SH-SY5Y (cell line): ENCODE data around the gene CTNNBIP1.

Experiments
- GATA2 ChIP-seq: IDR thresholded peaks from 2 replicates; pipeline ENCODE4 v1.6.1; 2011; ENCODE audit warnings: mild to moderate bottlenecking, low read depth, low read length
- GATA3 ChIP-seq: IDR thresholded peaks from 2 replicates; pipeline ENCODE4 v1.6.1; 2011; ENCODE audit warnings: low read depth, mild to moderate bottlenecking, low read length, moderate library complexity

CTNNBIP1 gene

DNA sequence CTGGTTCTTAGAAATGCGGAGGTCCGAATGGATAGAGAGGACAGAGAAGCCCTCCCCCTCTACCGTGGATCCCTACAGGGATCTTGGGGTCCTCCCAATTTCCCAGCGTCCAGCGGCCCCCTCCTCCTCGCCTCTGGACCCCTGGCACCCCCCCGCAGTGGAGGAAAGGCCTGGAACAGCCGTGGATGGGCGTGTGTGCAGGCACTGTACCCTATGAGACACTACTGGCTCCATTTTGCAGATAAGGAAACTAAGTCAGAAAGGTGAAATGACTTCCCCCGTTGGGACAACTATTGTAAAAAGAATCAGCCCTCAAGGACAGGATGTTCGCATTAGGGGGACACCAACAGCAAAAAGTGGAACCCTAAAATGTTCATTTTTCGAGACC lies 85.4 kb downstream of the CTNNBIP1 start:
- no peak for TF ChIP-seq GATA3
- TF ChIP-seq GATA2: no peak

- TF ChIP-seq GATA3: no peak
Measured at GRCh38 chr1:9823943-9824701, 85.9 kb downstream of the CTNNBIP1 start, which contains the start of gene CLSTN1. TSS of gene CLSTN1 (minus strand) at chr1:9823965. CDS start at chr1:9823733, 232 bp downstream.

- TF ChIP-seq GATA2: no peak
- no peak for TF ChIP-seq GATA3
Measured at GRCh38 chr1:9823693-9823942, 86.5 kb downstream of the CTNNBIP1 start.

DNA sequence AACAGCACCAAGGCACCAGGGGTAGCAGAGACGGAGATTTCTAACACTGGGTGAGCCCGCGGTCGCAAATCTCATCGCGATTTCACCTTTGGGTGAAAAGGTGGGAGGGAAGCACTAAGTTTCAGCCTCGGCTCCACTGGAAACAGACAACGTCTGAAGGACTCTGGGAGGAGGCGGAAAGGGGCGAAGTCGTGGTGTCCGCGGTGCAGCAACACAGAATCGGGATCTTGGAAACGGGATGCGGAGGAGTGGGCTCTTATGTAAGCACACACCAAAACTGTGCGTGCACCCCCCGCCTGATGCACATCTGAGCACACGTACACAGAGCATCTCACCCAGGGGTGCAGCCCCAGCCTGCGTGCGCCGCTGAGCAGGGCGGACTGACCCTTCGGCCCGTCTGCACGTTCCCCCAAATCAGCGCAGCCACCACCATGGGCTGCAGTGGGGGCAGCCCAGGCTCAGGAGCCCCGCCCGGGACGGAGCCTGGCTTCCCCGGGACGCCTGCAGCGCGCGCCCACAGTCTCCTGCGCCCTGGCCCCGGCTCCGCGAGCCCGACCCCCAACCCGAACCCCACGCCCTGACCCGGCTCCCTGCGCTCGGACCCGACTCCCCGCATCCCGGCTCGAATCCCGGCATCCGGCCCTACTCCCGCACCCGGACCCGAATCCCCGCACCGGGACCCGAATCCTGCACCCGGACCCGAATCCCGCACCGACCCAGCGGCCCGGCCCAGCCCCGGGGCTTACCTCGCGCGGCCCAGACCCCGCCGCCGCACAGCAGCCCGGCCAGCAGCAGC lies 87.0 kb downstream of the CTNNBIP1 start:
- TF ChIP-seq GATA3: no peak
- no peak for TF ChIP-seq GATA2

- no peak for TF ChIP-seq GATA2
- no peak for TF ChIP-seq GATA3
Measured at GRCh38 chr1:9822490-9822889, 87.6 kb downstream of the CTNNBIP1 start.

DNA sequence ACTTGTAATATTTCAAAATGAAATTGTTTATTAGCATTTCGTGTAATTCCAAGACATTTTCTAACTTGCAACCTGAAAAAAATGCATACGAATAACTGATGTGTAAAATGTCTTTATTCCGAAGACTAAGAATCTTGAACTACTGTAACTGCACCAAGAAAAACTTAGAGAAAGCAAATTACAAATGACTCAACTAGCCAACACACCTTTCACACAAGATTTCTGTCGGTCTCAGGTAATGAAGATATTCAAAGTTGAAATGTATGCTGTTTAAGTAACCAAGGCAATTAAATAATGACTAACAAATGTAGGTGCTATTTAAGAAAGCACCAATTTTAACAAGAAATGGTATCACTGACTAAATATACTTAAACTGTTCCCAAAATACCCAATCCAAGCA lies 88.4 kb downstream of the CTNNBIP1 start:
- TF ChIP-seq GATA2: no peak
- TF ChIP-seq GATA3: no peak

DNA sequence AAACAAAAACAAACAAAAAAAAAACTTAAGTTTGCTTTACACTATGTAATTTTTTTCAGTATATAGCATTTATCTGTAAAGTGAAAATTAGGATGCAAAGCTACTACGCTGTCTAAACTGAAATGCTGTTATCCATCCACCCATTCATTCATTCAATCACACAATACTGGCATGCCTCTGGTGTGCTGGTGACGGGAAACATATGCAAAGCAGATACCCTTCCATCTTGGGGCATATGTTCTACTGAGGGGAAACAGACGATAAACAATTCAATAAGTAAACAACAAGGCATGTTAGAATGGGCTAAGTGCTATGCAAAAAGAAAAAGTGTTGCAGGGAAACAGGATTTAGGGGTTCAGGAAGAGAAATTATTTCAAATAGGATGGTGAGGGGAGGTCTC lies 89.5 kb downstream of the CTNNBIP1 start:
- TF ChIP-seq GATA2: no peak
- TF ChIP-seq GATA3: no peak

- no peak for TF ChIP-seq GATA3
- TF ChIP-seq GATA2: no peak
Measured at GRCh38 chr1:9817734-9818133, 92.3 kb downstream of the CTNNBIP1 start.

DNA sequence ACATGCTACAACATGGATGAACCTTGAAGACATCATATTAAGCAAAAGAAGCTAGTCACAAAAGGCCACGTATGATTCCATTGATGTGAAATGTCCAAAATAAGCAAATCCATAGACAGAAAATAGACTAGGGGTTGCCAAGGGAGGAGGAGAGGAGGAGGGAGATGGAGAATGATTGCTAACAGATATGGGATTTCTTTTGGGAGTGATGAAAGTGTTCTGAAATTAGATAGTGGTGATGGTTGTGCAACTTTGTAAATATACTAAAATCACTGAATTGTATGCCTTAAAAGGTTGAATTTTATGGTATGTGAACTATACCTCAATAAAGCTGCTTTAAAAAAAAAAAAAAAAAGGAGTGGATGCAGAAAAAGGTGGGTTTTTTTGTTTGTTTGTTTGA lies 93.9 kb downstream of the CTNNBIP1 start:
- TF ChIP-seq GATA2 (no peak), GATA3 (no peak)

GRCh38 chr1:9815150-9815549 lies 94.9 kb downstream of the CTNNBIP1 start:
- no peak for TF ChIP-seq GATA3

DNA sequence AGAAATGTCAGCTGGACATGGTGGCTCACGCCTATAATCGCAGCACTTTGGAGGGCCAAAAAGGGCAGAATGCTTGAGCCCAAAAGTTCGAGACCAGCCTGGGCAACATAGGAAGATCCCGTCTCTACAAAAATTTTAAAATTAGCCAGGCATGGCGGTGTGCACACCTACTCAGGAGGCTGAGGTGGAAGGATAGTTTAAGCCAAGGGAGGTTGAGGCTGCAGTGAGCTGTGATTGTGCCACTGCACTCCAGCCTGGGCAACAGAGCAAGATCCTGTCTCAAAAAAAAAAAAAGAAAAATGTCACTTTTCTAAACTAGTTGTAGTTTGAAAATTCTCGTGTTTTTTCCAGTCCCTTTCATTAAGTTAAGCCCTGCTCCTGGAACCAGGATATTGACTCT lies 95.5 kb downstream of the CTNNBIP1 start:
- TF ChIP-seq GATA2: no peak
- no peak for TF ChIP-seq GATA3

DNA sequence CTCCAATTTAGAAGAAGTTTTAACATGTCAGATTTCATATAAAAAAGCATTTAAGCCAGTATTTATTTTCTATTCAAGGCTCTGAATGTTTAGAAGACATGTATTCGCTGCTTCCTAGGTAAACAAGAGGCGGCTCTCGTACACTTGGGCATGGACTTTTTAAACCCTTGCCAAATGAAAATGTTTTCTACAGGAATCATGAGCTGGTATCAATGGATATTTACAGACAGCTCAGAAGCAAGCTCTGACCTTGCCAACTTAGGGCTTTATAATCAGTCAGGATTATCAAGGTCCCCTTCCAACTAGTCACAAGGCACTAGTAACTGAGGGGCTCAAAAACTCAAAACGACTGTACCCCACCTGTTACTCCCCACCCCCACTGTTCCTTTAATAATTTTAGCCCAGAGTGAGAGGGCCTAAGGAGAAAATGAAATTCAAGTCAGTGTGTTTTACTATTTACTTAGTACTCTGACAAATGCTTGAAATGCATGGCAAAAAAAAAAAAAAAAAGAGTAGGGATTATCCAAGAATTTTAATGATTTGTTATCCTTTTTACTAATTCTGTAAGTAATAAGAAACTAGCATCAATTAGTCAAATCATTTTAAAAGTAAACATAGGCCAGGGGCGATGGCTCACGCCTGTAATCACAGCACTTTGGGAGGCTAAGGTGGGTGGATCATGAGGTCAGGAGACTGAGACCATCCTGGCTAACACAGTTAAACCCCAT lies 98.7 kb downstream of the CTNNBIP1 start:
- TF ChIP-seq GATA2: no peak
- no peak for TF ChIP-seq GATA3

GRCh38 chr1:9809100-9809510 lies 101.0 kb downstream of the CTNNBIP1 start:
- no peak for TF ChIP-seq GATA3
- TF ChIP-seq GATA2: no peak

DNA sequence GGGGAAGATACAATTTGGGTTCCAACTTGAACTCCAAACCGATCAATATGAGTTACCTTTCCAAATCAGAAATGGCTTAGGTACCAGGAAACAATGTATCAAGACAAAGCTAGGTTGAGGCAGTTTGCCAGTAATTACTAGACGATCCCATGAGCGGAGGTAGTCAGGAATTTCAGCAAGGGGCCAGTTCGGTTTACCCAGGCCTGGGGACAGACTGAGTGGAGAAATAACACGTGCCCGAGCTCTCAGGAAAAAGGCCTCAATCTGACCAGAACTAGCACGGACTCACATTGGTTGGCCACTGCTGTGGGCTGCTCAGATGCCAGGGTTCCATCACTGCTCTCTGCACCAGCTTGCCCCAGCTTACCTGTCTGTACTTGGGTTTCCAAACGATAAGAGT lies 101.6 kb downstream of the CTNNBIP1 start:
- TF ChIP-seq GATA3 (no peak), GATA2 (no peak)

DNA sequence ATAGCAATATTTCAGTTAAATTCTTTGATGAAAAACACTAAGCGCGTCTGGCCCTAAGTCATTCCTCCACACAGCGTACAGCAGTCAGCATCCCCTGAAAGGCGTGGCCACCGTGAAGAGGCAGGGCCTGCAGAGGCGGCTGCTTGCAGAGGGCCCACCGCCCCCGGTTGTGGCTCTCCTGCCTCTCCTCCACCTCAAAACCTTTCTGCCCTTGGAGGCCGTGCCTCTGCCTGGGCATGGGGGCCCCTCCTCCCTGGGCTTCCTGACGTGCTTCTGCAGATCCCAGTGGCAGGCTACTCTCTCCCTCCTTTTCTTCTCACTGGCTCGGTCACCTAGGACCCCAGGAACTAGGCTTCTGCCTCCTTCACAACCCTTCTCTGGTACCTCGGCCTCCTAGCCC lies 102.5 kb downstream of the CTNNBIP1 start:
- TF ChIP-seq GATA3: no peak
- TF ChIP-seq GATA2: no peak
